Measurements from ENCODE around the gene AMIGO3.
"Not testable (repeated sequence)": the region's sequence is repeated elsewhere in the genome, so short reads cannot be mapped to it uniquely, and the experiment has no call there.

The AMIGO3 gene, protein sequence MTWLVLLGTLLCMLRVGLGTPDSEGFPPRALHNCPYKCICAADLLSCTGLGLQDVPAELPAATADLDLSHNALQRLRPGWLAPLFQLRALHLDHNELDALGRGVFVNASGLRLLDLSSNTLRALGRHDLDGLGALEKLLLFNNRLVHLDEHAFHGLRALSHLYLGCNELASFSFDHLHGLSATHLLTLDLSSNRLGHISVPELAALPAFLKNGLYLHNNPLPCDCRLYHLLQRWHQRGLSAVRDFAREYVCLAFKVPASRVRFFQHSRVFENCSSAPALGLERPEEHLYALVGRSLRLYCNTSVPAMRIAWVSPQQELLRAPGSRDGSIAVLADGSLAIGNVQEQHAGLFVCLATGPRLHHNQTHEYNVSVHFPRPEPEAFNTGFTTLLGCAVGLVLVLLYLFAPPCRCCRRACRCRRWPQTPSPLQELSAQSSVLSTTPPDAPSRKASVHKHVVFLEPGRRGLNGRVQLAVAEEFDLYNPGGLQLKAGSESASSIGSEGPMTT

DNA sequence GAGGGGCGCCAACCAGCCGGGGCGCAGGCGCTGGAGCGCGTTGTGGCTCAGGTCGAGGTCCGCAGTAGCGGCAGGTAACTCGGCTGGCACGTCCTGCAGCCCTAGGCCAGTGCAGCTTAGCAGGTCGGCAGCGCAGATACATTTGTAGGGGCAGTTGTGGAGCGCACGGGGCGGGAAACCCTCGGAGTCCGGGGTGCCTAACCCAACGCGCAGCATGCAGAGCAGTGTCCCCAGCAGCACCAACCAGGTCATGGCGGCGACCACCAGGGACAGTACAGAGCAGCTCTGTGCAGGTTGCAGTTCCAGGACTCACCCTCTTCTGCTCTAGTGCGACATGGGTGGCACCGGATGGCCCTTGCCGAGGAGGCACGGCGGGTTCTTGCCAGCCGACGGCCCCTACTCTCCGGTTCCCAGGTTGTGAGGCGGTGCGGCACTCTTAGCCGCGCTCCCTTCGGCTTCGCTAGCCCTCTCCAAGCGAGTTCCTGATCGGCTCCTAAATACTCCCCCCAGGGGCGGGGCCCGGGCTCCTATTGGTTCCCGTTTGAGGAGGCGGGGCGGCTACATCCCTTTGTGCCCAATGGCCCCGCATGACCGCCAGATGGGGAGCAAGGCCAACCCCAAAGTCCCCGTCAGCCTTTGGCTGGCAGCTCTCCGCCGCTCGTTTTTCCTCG lies at the start of gene AMIGO3:
AMIGO3 (minus strand) TSS at position 471 of the 671 bp plus-strand sequence; CDS start at position 252, 219 bp downstream.
- TF ChIP-seq ZNF274 (IDR thresholded peaks at IDR 0.05; ENCODE audit: low read depth, low read length): no peak
- peak within 1 kb of the TSS; percentile 36; the same call in 1 of the 2 replicates for H3K4me3 ChIP-seq (ENCODE audit: low read length)

DNA sequence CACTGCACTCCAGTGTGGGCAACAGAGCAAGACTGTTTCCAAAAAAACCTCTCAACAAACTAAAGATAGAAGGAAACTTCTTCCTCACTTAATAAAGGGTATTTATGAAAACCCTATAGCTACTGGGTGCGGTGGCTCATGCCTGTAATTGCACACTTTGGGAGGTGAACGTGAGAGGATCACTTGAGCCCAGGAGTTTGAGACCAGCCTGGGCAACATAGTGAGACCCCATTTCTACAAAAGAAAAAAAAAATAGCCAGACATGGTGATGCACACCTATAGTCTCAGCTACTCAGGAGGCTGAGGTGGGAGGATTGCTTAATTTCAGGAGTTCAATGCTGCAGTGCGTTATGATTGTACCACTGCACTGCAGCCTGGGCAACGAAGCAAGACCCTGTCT lies 44.5 kb upstream of the AMIGO3 start:
- no peak for TF ChIP-seq ZNF274 (IDR thresholded peaks at IDR 0.05; ENCODE audit: low read depth, low read length)
- H3K4me3 ChIP-seq (ENCODE audit: low read length): no peak overlapping the region

GRCh38 chr3:49761661-49762060 lies 42.2 kb upstream of the AMIGO3 start:
- TF ChIP-seq ZNF274 (IDR thresholded peaks at IDR 0.05; ENCODE audit: low read depth, low read length): no peak
- no peak overlapping the region for H3K4me3 ChIP-seq (ENCODE audit: low read length)

GRCh38 chr3:49759226-49759625 lies 39.7 kb upstream of the AMIGO3 start:
- TF ChIP-seq ZNF274 (IDR thresholded peaks at IDR 0.05; ENCODE audit: low read depth, low read length): no peak
- H3K4me3 ChIP-seq (ENCODE audit: low read length): no peak overlapping the region

DNA sequence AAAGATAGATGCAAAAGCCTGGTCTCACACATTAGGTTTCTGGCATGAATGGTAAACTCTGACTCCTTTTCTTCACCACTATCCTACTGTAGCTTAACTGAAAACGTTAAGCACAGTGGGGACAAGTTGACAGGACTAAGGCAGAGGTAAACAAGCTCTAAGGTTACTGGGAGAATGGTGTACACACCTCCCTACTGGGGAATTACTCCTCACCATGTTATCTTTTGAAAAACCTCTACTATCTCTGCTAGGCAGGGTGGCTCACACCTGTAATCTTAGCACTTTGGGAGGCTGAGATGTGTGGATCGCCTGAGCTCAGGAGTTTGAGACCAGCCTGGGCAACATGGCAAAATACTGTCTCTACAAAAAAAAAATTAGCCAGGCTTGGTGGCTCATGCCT lies 37.7 kb upstream of the AMIGO3 start:
- TF ChIP-seq ZNF274 (IDR thresholded peaks at IDR 0.05; ENCODE audit: low read depth, low read length): no peak
- H3K4me3 ChIP-seq (ENCODE audit: low read length): no peak overlapping the region

GRCh38 chr3:49756036-49756435 lies 36.6 kb upstream of the AMIGO3 start:
- H3K4me3 ChIP-seq (ENCODE audit: low read length): no peak overlapping the region
- no peak for TF ChIP-seq ZNF274 (IDR thresholded peaks at IDR 0.05; ENCODE audit: low read depth, low read length)

DNA sequence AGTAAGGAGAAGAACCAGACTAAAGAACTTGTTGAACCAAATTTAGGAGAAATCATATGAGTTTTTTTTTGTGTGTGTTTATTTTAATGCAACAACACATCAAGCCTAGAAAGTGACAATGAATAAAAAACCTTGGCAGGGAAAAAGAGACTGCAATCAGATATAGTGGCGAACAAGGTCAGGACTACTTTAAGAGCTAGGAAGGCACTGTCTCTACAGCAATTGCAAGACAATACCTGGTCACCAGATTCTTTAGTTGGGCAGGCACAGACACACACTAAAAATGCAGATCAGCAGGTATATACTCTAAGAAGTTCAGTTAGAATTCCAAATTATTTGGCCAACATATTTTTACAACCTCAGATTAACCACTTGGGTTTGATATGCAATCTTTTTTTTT lies 35.1 kb upstream of the AMIGO3 start:
- TF ChIP-seq ZNF274 (IDR thresholded peaks at IDR 0.05; ENCODE audit: low read depth, low read length): no peak
- H3K4me3 ChIP-seq (ENCODE audit: low read length): no peak overlapping the region

- TF ChIP-seq ZNF274 (IDR thresholded peaks at IDR 0.05; ENCODE audit: low read depth, low read length): no peak
- no peak overlapping the region for H3K4me3 ChIP-seq (ENCODE audit: low read length)
Observed at GRCh38 chr3:49751501-49751900, 32.0 kb upstream of the AMIGO3 start.

DNA sequence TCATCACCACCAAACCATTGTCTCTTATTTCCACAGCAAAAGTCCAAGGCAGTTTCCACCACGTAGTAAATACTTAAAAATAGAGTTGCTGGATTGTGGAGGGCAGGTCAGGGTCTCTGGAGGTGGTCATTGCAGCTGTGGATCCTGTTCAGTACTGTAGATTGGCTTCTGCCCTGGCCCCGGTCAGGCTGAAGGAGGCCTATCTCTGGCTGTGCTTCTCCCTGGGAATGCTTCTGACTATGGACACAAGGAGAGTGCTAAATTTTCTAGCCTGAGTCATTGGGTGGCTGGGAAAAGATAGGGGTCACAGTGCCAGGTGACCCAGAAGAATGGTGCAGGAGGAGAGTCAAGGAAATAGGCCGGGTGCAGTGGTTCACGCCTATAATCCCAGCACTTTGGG lies 30.6 kb upstream of the AMIGO3 start:
- no peak for TF ChIP-seq ZNF274 (IDR thresholded peaks at IDR 0.05; ENCODE audit: low read depth, low read length)
- no peak overlapping the region for H3K4me3 ChIP-seq (ENCODE audit: low read length)

GRCh38 chr3:49748874-49749273 lies 29.4 kb upstream of the AMIGO3 start:
- not testable (repeated sequence) for H3K4me3 ChIP-seq (ENCODE audit: low read length)

DNA sequence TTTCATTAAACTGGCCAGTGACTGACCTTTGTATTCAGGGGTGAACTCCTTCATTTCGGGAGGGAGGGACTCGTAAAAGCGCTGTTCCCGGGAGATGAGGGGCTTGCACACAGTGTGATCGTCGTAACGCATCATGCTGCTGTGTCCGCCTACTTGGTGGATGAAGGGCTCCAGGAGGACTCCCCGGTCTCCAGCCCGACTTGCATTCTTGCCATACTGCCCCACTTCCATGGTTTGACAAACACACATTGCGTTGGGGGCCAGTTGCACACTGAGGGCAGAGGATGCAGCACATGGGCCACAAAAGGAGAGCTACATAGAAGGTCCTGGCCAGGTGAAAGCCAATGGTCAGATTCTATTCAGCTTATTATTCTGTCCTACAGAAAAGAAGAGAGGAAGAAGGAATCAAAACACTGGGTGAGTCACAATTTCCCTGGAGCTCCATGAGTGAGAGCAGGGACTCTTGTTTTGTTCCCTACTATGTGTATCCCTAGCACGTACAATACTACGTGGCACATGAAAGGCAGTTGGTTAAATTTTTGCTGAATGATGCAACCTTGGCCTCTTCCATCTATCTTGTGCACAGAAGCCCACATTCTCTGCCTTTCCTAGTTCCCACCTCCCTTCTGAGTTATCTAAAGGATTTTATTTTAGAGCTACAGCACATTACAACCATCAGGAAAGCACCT lies 28.5 kb upstream of the AMIGO3 start:
- no peak overlapping the region for H3K4me3 ChIP-seq (ENCODE audit: low read length)
- no peak for TF ChIP-seq ZNF274 (IDR thresholded peaks at IDR 0.05; ENCODE audit: low read depth, low read length)

GRCh38 chr3:49745986-49746385 lies 26.5 kb upstream of the AMIGO3 start:
- H3K4me3 ChIP-seq (ENCODE audit: low read length): no peak overlapping the region
- no peak for TF ChIP-seq ZNF274 (IDR thresholded peaks at IDR 0.05; ENCODE audit: low read depth, low read length)

DNA sequence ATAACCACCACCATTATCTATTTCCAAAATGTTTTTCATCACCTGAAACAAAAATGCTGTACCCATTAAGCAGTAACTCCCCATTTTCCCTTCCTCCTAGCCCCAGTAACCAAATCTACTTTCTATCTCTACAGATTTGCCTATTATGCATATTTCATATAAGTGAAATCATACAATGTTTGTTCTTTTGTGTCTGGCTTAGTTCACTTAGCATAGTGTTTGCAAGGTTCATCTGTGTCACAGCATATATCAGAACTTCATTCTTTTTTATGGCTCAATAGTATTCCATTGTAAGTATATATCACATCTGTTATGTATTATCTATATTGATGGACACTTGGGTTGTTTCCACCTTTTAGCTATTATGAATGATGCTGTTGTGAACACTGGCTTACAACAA lies 20.9 kb upstream of the AMIGO3 start:
- no peak overlapping the region for H3K4me3 ChIP-seq (ENCODE audit: low read length)
- TF ChIP-seq ZNF274 (IDR thresholded peaks at IDR 0.05; ENCODE audit: low read depth, low read length): no peak

DNA sequence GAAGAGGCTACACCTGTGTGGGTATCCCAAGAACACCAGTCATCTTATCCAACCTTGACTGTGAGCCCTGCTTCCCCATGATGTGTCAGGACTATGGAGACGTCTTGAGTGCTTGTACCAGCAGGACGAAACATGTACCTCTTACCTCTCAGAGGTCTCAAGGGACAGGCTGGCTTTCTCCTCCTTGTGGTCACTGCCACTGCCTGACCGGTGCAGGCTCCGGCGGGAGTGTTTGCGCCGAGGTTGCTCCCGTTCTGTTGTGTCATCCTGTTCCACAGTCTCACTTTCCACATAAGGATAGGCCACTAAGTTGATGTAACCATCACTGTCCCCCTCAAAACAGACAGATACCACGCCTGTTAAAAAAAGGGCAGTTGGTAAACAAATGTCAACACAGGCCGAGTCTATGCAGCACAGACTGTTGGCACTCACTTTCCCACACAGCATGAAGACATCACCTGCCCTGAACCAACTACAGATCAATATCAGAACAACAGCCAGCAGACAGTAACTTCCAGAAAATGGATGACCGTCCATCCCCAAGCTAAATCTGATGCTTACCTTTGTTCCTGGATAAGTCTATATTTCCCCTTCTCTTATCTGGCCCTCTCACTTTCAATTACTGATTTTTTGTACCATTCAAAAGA lies 18.7 kb upstream of the AMIGO3 start:
- TF ChIP-seq ZNF274 (IDR thresholded peaks at IDR 0.05; ENCODE audit: low read depth, low read length): no peak
- H3K4me3 ChIP-seq (ENCODE audit: low read length): no peak overlapping the region
